Sigmoid colon (tissue), 7 donors: Measurements from ENCODE around the gene CHL1. TPM values are rescaled to one million over a fixed set of nuclear protein-coding genes. Genes with fewer than 3 reads are reported as not detected.
"Not testable (repeated sequence)": the region's sequence is repeated elsewhere in the genome, so short reads cannot be mapped to it uniquely, and the experiment has no call there.

ENCODE experiments used
- DNase-seq: peaks from one replicate; pipeline ENCODE4 v3.0.0-alpha.2; 2019
- H3K27ac ChIP-seq, 4 donors: fragments of 200-600 bp; sonication (generic); one replicate each; pipeline ENCODE4 v1.5.1; 2016 to 2019; ENCODE audit warnings: mild to moderate bottlenecking in 1 of 4
- H3K27me3 ChIP-seq, 3 donors: fragments of 200-600 bp; sonication (generic); one replicate each; pipeline ENCODE4 v1.5.1; 2019; ENCODE audit warnings: mild to moderate bottlenecking in 1 of 3
- H3K36me3 ChIP-seq, 4 donors: fragments of 200-600 bp; sonication (generic); one replicate each; pipeline ENCODE4 v1.5.1; 2016 to 2019
- H3K4me1 ChIP-seq, 4 donors: fragments of 200-600 bp; sonication (generic); one replicate each; pipeline ENCODE4 v1.5.1; 2017 to 2019
- H3K4me3 ChIP-seq, 4 donors: fragments of 200-600 bp; sonication (generic); one replicate each; pipeline ENCODE4 v1.5.1; 2017 to 2019; ENCODE audit warnings: mild to moderate bottlenecking in 2 of 4, moderate library complexity in 1 of 4
- H3K9me3 ChIP-seq, 4 donors: fragments of 200-600 bp in 3 of 4; sonication (generic) in 3 of 4; one replicate each; pipeline versions ENCODE4 v1.5.1 to v1.6.1; 2013 to 2019
- CTCF ChIP-seq, 4 experiments: fragments of 450-650 bp in 3 of 4; fragments of 200-600 bp in 1 of 4; IDR thresholded peaks; one replicate each; pipeline ENCODE4 v1.5.1; 2016 to 2019; ENCODE audit warnings: antibody characterized with exemption in 4 of 4, mild to moderate bottlenecking in 3 of 4, moderate library complexity in 2 of 4
- EP300 ChIP-seq, 4 donors: sonication (generic); formaldehyde crosslinking; IDR thresholded peaks; one replicate each; pipeline ENCODE4 v1.6.1; 2017; ENCODE audit warnings: antibody characterized with exemption in 4 of 4
- POLR2A ChIP-seq, 2 donors: fragments of 450-650 bp; IDR thresholded peaks; one replicate each; pipeline ENCODE4 v1.6.1; 2016; ENCODE audit warnings: antibody characterized with exemption in 2 of 2, mild to moderate bottlenecking in 2 of 2, moderate library complexity in 2 of 2
- POLR2AphosphoS5 ChIP-seq, 4 donors: sonication (generic); formaldehyde crosslinking; IDR thresholded peaks; one replicate each; pipeline ENCODE4 v1.6.1; 2017; ENCODE audit warnings: antibody characterized with exemption in 4 of 4
- WGBS, 2 donors: extraction: QIAGEN DNeasy Blood & Tissue Kit; methylation state at CpG; one replicate each; pipeline ENCODE4 v1.1.7; 2013; 5-methylcytosine and 5-hydroxymethylcytosine counted together
- intact Hi-C: fragments of 100-400 bp; cut with DNase I; formaldehyde crosslinking; loops from one replicate; pipeline ENCODE4 v1.15.1; 2023
- polyA plus RNA-seq, 3 donors: library from polyadenylated mRNA; stranded (reverse); fragments of 200-250 nt; gene quantifications; one replicate each; pipeline ENCODE4 v1.2.3, GENCODE V29; 2013
- total RNA-seq, 4 donors: library from RNA; depleted of rRNA; stranded (reverse); fragments of >200 nt; gene quantifications; one replicate each; pipeline ENCODE4 v1.1.0, GENCODE V29; 2016
- donor health status: healthy with polysubstance abuse.
- donor health status: Bipolar disorder and iron deficiency.
- donor health status: healthy.

Gene CHL1
- total and polyA plus RNA-seq, 7 donors = 0.46 to 86.7 (median 29.1) TPM

- WGBS, 2 donors = 49 to 55% methylated on average over 3 of the region's 3 CpGs
- no peaks in the 10 kb centered on the region for H3K36me3 ChIP-seq
- H3K27ac ChIP-seq = no peak overlapping the region
- DNase-seq = no peak
- H3K27me3 ChIP-seq = peaks cover 0 to 7% (median 0%) of the 10 kb centered on the region in 3 donors
- intact Hi-C loops = no loop called here
- H3K4me3 ChIP-seq = no peak overlapping the region
- no peaks in the 10 kb centered on the region for H3K9me3 ChIP-seq
- peaks cover 0 to 34% (median 28%) of the 10 kb centered on the region in 4 donors for H3K4me1 ChIP-seq
- no peak for TF ChIP-seq POLR2AphosphoS5 (IDR thresholded peaks at IDR 0.05)
- no peak for TF ChIP-seq CTCF (IDR thresholded peaks at IDR 0.05)
- no peak for TF ChIP-seq POLR2A (IDR thresholded peaks at IDR 0.05)
- no peak for TF ChIP-seq EP300 (IDR thresholded peaks at IDR 0.05)
Measured at GRCh38 chr3:359672-360071, 163.1 kb downstream of the CHL1 start.

DNA sequence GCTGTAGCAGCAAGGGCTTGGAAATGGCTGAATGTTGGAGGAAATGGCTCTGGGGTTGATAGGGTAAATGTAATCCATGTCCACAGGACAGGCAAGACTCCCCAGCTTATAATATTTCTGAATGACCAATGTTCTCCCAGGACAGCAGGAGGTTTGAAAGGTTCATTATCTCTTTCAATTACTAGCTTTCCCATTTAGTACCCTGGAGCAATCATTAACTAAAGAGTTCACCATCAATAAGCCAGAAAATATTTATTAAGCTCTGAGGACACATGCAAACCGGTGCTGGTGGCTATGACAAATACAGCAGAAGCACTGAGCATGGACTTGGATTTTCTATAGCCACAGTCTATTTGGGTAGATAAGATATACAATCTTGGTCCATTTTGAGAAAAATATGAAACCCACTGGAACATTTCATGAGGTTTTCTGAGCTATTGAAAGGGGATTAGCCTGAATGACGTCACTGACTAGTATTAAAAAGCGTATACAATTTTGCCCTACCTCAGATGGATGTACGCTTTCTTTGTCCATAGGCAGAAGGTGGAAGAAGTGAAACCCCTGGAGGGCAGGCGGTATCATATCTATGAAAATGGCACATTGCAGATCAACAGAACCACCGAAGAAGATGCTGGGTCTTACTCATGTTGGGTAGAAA is 166.2 kb downstream of the CHL1 start:
- Histone ChIP-seq H3K4me3 (no peak overlapping the region), H3K27me3 (peaks cover 0 to 7% (median 0%) of the 10 kb centered on the region in 3 donors), H3K4me1 (peaks cover 0 to 6% (median under 1%) of the 10 kb centered on the region in 4 donors), H3K9me3 (no peaks in the 10 kb centered on the region), H3K27ac (no peak overlapping the region), H3K36me3 (no peaks in the 10 kb centered on the region)
- DNase-seq = no peak
- no peak for TF ChIP-seq EP300 (IDR thresholded peaks at IDR 0.05)
- no peak for TF ChIP-seq CTCF (IDR thresholded peaks at IDR 0.05)
- TF ChIP-seq POLR2AphosphoS5 (IDR thresholded peaks at IDR 0.05) = no peak
- no peak for TF ChIP-seq POLR2A (IDR thresholded peaks at IDR 0.05)
- WGBS, 2 donors = 88% methylated on average over 6 of the region's 6 CpGs
- intact Hi-C loops = no loop called here

GRCh38 chr3:364287-364686 is 167.7 kb downstream of the CHL1 start:
- Histone ChIP-seq H3K4me3 (no peak overlapping the region), H3K9me3 (no peaks in the 10 kb centered on the region), H3K36me3 (no peaks in the 10 kb centered on the region), H3K27me3 (peaks cover 0 to 7% (median 0%) of the 10 kb centered on the region in 3 donors), H3K4me1 (no peaks in the 10 kb centered on the region), H3K27ac (no peak overlapping the region)
- no peak for TF ChIP-seq POLR2A (IDR thresholded peaks at IDR 0.05)
- no peak for TF ChIP-seq EP300 (IDR thresholded peaks at IDR 0.05)
- TF ChIP-seq POLR2AphosphoS5 (IDR thresholded peaks at IDR 0.05) = no peak
- TF ChIP-seq CTCF (IDR thresholded peaks at IDR 0.05) = no peak
- intact Hi-C loops = no loop called here
- DNase-seq = no peak
- WGBS, 2 donors = 75 to 85% methylated on average over 4 of the region's 4 CpGs

DNA sequence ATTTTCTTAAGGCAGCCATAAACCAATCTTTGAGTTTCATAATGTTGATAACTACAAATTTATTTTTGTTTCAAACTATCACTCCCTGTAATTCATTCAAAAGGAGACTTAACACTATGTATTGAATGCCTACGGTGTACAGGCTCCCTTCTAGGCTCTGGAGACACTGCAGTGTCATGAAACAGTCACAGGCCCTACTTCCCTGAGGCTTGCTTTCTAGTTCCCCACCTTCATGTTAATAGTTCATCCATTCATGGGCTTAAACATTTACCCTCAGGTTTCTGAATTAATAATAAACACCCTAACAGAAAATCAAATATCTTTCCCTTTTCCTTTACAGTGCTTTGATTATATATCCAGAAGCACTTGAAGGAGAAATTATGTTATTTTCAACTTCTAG is 168.7 kb downstream of the CHL1 start:
- no peak overlapping the region for H3K4me3 ChIP-seq
- H3K27ac ChIP-seq = no peak overlapping the region
- no peaks in the 10 kb centered on the region for H3K36me3 ChIP-seq
- intact Hi-C loops = no loop called here
- H3K27me3 ChIP-seq = no peaks in the 10 kb centered on the region
- no peaks in the 10 kb centered on the region for H3K9me3 ChIP-seq
- 31 to 49% methylated on average over 1 of the region's 1 CpG for WGBS, 2 donors
- no peak for DNase-seq
- H3K4me1 ChIP-seq = no peaks in the 10 kb centered on the region
- TF ChIP-seq POLR2AphosphoS5 (IDR thresholded peaks at IDR 0.05) (no peak), POLR2A (IDR thresholded peaks at IDR 0.05) (no peak), CTCF (IDR thresholded peaks at IDR 0.05) (no peak), EP300 (IDR thresholded peaks at IDR 0.05) (no peak)

DNA sequence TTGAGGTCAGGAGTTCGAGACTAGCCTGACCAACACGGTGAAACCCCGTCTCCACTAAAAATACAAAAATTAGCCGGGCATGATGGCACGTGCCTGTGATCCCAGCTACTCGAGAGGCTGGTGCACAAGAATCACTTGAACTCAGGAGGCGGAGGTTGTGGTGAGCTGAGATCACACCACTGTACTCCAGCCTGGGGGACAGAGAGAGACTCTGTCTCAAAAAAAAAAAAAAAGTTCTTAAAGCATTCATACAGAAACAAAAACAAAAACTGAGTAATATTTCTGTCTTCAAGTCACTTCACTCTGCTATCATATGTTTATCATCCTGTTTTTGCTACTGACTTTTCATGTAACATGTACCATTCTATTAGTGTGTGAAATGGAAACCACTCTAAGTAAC is 169.7 kb downstream of the CHL1 start:
- H3K4me1 ChIP-seq, H3K9me3 ChIP-seq: not testable (repeated sequence)
- WGBS, 2 donors = 75 to 88% methylated on average over 7 of the region's 7 CpGs

More for the DNA sequence above, 169.7 kb downstream of the CHL1 start:
- DNase-seq, H3K27ac ChIP-seq, H3K27me3 ChIP-seq, intact Hi-C loops, H3K4me3 ChIP-seq, H3K36me3 ChIP-seq: not testable (repeated sequence)
